MV-4-11 (cell line): ENCODE results near the gene PDE4B.
A peak's percentile ranks its signal among the peaks of the same experiment; 100 is the strongest.

Experiments used
- DNase-seq: peaks from one replicate; lab custom pipeline; 2025; lab: John Stamatoyannopoulos, UW

PDE4B gene

GRCh38 chr1:66285618-66286270, 493.0 kb downstream of the PDE4B start:
- no peak for DNase-seq

GRCh38 chr1:66286307-66286706, 493.6 kb downstream of the PDE4B start:
- DNase-seq = no peak

- no peak for DNase-seq
Measured at GRCh38 chr1:66288048-66288447, 495.4 kb downstream of the PDE4B start.

- DNase-seq = no peak
Measured at GRCh38 chr1:66290761-66291530, 498.3 kb downstream of the PDE4B start.

GRCh38 chr1:66291531-66291864, 498.8 kb downstream of the PDE4B start:
- DNase-seq = no peak

GRCh38 chr1:66292305-66292704, 499.6 kb downstream of the PDE4B start:
- DNase-seq = no peak

GRCh38 chr1:66292944-66293343, 500.2 kb downstream of the PDE4B start:
- no peak for DNase-seq

- no peak for DNase-seq
Measured at GRCh38 chr1:66294707-66295370, 502.1 kb downstream of the PDE4B start.

GRCh38 chr1:66295803-66296202, 503.1 kb downstream of the PDE4B start:
- peak; percentile 35 for DNase-seq

- peak; percentile 40 for DNase-seq
Measured at GRCh38 chr1:66296370-66296769, 503.7 kb downstream of the PDE4B start.

- no peak for DNase-seq
Measured at GRCh38 chr1:66296951-66297350, 504.3 kb downstream of the PDE4B start.

- no peak for DNase-seq
Measured at GRCh38 chr1:66298464-66298863, 505.8 kb downstream of the PDE4B start.

GRCh38 chr1:66300280-66300971, 507.7 kb downstream of the PDE4B start:
- DNase-seq = no peak

GRCh38 chr1:66300972-66301451, 508.3 kb downstream of the PDE4B start:
- peak; percentile 45 for DNase-seq

GRCh38 chr1:66302184-66302742, 509.6 kb downstream of the PDE4B start:
- DNase-seq = no peak

- DNase-seq = peak; percentile 25
Measured at GRCh38 chr1:66302815-66303214, 510.1 kb downstream of the PDE4B start.

GRCh38 chr1:66303646-66304045, 511.0 kb downstream of the PDE4B start:
- no peak for DNase-seq

- no peak for DNase-seq
Measured at GRCh38 chr1:66304128-66304527, 511.4 kb downstream of the PDE4B start.

- DNase-seq = no peak
Measured at GRCh38 chr1:66305927-66306326, 513.2 kb downstream of the PDE4B start.

- DNase-seq = no peak
Measured at GRCh38 chr1:66309006-66309741, 516.5 kb downstream of the PDE4B start.

GRCh38 chr1:66311092-66311491, 518.4 kb downstream of the PDE4B start:
- DNase-seq = no peak
